Heart left ventricle (tissue), 16 donors: ENCODE measurements around the gene RBM33. TPM values are rescaled to one million over a fixed set of nuclear protein-coding genes. Genes with fewer than 3 reads are reported as not detected.

Experiments used
- ATAC-seq, 4 donors: fragments of 200-7000 bp; cut with Tn5 transposase; one replicate each; pipeline ENCODE4 v1.9.1; 2020 to 2022; ENCODE audit warnings: moderate library complexity in 4 of 4, mild to moderate bottlenecking in 3 of 4, moderate number of reproducible peaks in 1 of 4
- DNase-seq, 5 donors: peaks; one replicate each; pipeline ENCODE4 v3.0.0-alpha.2; 2020
- H3K27ac ChIP-seq, 12 donors: fragments of 200-600 bp; sonication (generic) in 4 of 12; one replicate each; pipeline versions ENCODE4 v1.5.0 to v1.8.0; 2016 to 2022; ENCODE audit warnings: mild to moderate bottlenecking in 2 of 12
- H3K27me3 ChIP-seq, 9 donors: fragments of 200-600 bp; sonication (generic) in 2 of 9; one replicate each; pipeline versions ENCODE4 v1.5.1 to v1.8.0; 2016 to 2022; ENCODE audit warnings: mild to moderate bottlenecking in 3 of 9
- H3K36me3 ChIP-seq, 9 donors: fragments of 200-600 bp; sonication (generic) in 2 of 9; one replicate each; pipeline versions ENCODE4 v1.5.0 to v1.8.0; 2018 to 2022; ENCODE audit warnings: mild to moderate bottlenecking in 2 of 9
- H3K4me1 ChIP-seq, 12 donors: fragments of 200-600 bp; sonication (generic) in 4 of 12; one replicate each; pipeline versions ENCODE4 v1.5.0 to v1.8.0; 2016 to 2022; ENCODE audit warnings: mild to moderate bottlenecking in 3 of 12
- H3K4me3 ChIP-seq, 12 donors: fragments of 200-600 bp; sonication (generic) in 4 of 12; one replicate each; pipeline versions ENCODE4 v1.5.0 to v1.8.0; 2017 to 2022; ENCODE audit warnings: mild to moderate bottlenecking in 9 of 12, moderate library complexity in 4 of 12
- H3K9me3 ChIP-seq, 12 donors: fragments of 200-600 bp; sonication (generic) in 4 of 12; one replicate each; pipeline versions ENCODE4 v1.5.0 to v1.8.0; 2016 to 2022; ENCODE audit warnings: mild to moderate bottlenecking in 1 of 12
- CTCF ChIP-seq, 12 donors: fragments of 200-600 bp; sonication (generic) in 4 of 12; IDR thresholded peaks; one replicate each; pipeline versions ENCODE4 v1.5.0 to v1.8.0; 2018 to 2022; ENCODE audit warnings: antibody characterized with exemption in 12 of 12, mild to moderate bottlenecking in 5 of 12
- POLR2A ChIP-seq, 2 donors: fragments of 450-650 bp; IDR thresholded peaks; one replicate each; pipeline ENCODE4 v1.6.1; 2017; ENCODE audit warnings: antibody characterized with exemption in 2 of 2, mild to moderate bottlenecking in 2 of 2, moderate library complexity in 2 of 2
- WGBS, 4 donors: extraction: QIAGEN DNeasy Blood & Tissue Kit in 2 of 4; methylation state at CpG; one replicate each; pipeline versions ENCODE4 v1.1.5 to v1.1.7; 2013 to 2018; 5-methylcytosine and 5-hydroxymethylcytosine counted together
- intact Hi-C, 10 donors: fragments of 100-400 bp; cut with DNase I; formaldehyde crosslinking; loops; one replicate each; pipeline versions ENCODE4 v1.11.1 to v1.14.2; 2022
- polyA plus RNA-seq, 2 donors: library from polyadenylated mRNA; stranded (reverse); fragments of 200-250 nt; gene quantifications; one replicate each; pipeline ENCODE4 v1.2.3, GENCODE V29; 2013
- total RNA-seq, 9 donors: library from RNA; depleted of rRNA in 2 of 9; stranded (reverse); fragments of >200 nt in 2 of 9; fragmentation: NEBNext Ultra II Directional in 3 of 9; extraction: Animal tissue kit (Norgen Biotek cat#: 25700) in 3 of 9; gene quantifications; one replicate each; pipeline versions ENCODE4 v1.1.0 to v1.2.4, GENCODE V29; 2016 to 2023
- donor health status: ischemic (EF 13 %, LVEDD 7.1; RV severe dilation, severe dysfunction).
- donor health status: healthy with polysubstance abuse.
- donor health status: DM: no; HTN: yes; CAD: no.
- donor health status: DM: no; HTN: no; CAD: no.
- donor health status: ischemic (EF 25% LVEDD 6.9; RV normal size, moderate dysfunction).
- donor health status: ischemic (EF 25% LVEDD 5.7; RV mildly dilated, moderate dysfunction).
- donor health status: healthy.
- donor health status: DM: yes; HTN: yes; CAD: no.
- donor health status: ischemic (EF 35%, LVEDD 5.7; RV mildly dilated, moderate dysfunction).
- donor health status: nonischemic (EF 11% LVEDD 7.7; RV severe dilation, severe dysfunction).
- donor health status: DM: yes; HTN: yes; CAD: no.
- donor health status: PGD.
- donor health status: ischemic (EF 29% LVEDD 5.4; RV normal size, mild dysfunction).
- donor health status: nonischemic (EF 23%, LVEDD 6.1; RV moderate dilation, normal function).

Gene RBM33
- total and polyA plus RNA-seq, 11 donors = 13.1 to 40.8 (median 30.2) TPM

GRCh38 chr7:155702616-155703015, 58.2 kb downstream of the RBM33 start:
- Histone ChIP-seq H3K4me3 (no peak overlapping the region), H3K4me1 (peaks cover 0 to 10% (median 0%) of the 10 kb centered on the region in 12 donors), H3K27me3 (no peaks in the 10 kb centered on the region), H3K36me3 (peaks cover 0 to 79% (median 52%) of the 10 kb centered on the region in 9 donors), H3K9me3 (no peaks in the 10 kb centered on the region), H3K27ac (no peak overlapping the region)
- 94 to 100% (median 95%) methylated on average over 1 of the region's 1 CpG for WGBS, 4 donors
- intact Hi-C loops = no loop called here
- no peak for TF ChIP-seq POLR2A (IDR thresholded peaks at IDR 0.05)
- no peak for TF ChIP-seq CTCF (IDR thresholded peaks at IDR 0.05)
- DNase-seq (no peak), ATAC-seq (no peak)

GRCh38 chr7:155705623-155706360, 61.3 kb downstream of the RBM33 start:
- intact Hi-C loops = no loop called here
- peaks cover 0 to 99% (median 80%) of the 10 kb centered on the region in 9 donors for H3K36me3 ChIP-seq

GRCh38 chr7:155706376-155706775, 61.9 kb downstream of the RBM33 start:
- TF ChIP-seq CTCF (IDR thresholded peaks at IDR 0.05) (no peak), POLR2A (IDR thresholded peaks at IDR 0.05) (no peak)

More at GRCh38 chr7:155705623-155706360, 61.3 kb downstream of the RBM33 start:
- no peak overlapping the region for H3K4me3 ChIP-seq
- no peaks in the 10 kb centered on the region for H3K27me3 ChIP-seq
- peaks cover 0 to 10% (median 0%) of the 10 kb centered on the region in 12 donors for H3K4me1 ChIP-seq
- ATAC-seq (peak in 3 of 4 donors; percentile 58 to 72 (median 65)), DNase-seq (no peak)
- 81 to 86% (median 83%) methylated on average over 16 of the region's 16 CpGs for WGBS, 4 donors
- TF ChIP-seq POLR2A (IDR thresholded peaks at IDR 0.05) = no peak
- TF ChIP-seq CTCF (IDR thresholded peaks at IDR 0.05) = no peak
- no peak overlapping the region for H3K27ac ChIP-seq
- no peaks in the 10 kb centered on the region for H3K9me3 ChIP-seq

GRCh38 chr7:155709453-155709852, 65.0 kb downstream of the RBM33 start:
- Histone ChIP-seq H3K36me3 (peaks cover 0 to 92% (median 78%) of the 10 kb centered on the region in 9 donors), H3K9me3 (no peaks in the 10 kb centered on the region), H3K27me3 (no peaks in the 10 kb centered on the region), H3K4me3 (no peak overlapping the region), H3K4me1 (peaks cover 0 to 8% (median 0%) of the 10 kb centered on the region in 12 donors), H3K27ac (no peak overlapping the region)
- ATAC-seq = no peak
- TF ChIP-seq POLR2A (IDR thresholded peaks at IDR 0.05) (no peak), CTCF (IDR thresholded peaks at IDR 0.05) (no peak)
- no peak for DNase-seq
- intact Hi-C loops = no loop called here

More at GRCh38 chr7:155706376-155706775, 61.9 kb downstream of the RBM33 start:
- no peak overlapping the region for H3K4me3 ChIP-seq
- intact Hi-C loops = no loop called here
- WGBS, 4 donors = 94 to 96% (median 95%) methylated on average over 10 of the region's 10 CpGs
- peaks cover 0 to 10% (median 0%) of the 10 kb centered on the region in 12 donors for H3K4me1 ChIP-seq
- no peak for DNase-seq
- no peak overlapping the region for H3K27ac ChIP-seq
- no peaks in the 10 kb centered on the region for H3K9me3 ChIP-seq
- no peak for ATAC-seq
- H3K27me3 ChIP-seq = no peaks in the 10 kb centered on the region
- peaks cover 0 to 98% (median 80%) of the 10 kb centered on the region in 9 donors for H3K36me3 ChIP-seq
